H1 (cell line): ENCODE measurements around the gene GPR160. TPM values are rescaled to one million over a fixed set of nuclear protein-coding genes. Genes with fewer than 3 reads are reported as not detected.

Experiments used
- CTCF ChIA-PET: fragments of 300-600 bp; sonication (Branson Sonifier 250); formaldehyde crosslinking; loops from one replicate; lab custom pipeline; 2021; ENCODE audit not compliant: partially characterized antibody; lab: Charles Lee
- POLR2A ChIA-PET: fragments of 300-600 bp; sonication (Branson Sonifier 250); formaldehyde crosslinking; loops from one replicate; lab custom pipeline; 2021; ENCODE audit warnings: inconsistent platforms; ENCODE audit not compliant: partially characterized antibody; lab: Charles Lee
- DNase-seq, 2 experiments: peaks; one replicate each; pipeline versions ENCODE4 v3.0.0 to v3.0.0-alpha.2; 2010 to 2022; ENCODE audit warnings: low spot score in 2 of 2, low read depth in 1 of 2, mixed read lengths in 1 of 2
- FAIRE-seq: peaks from 2 replicates; lab custom pipeline; 2011; peaks lifted over from hg19 to GRCh38; lab: Jason Lieb, UNC
- H2AFZ ChIP-seq: 2 replicates; pipeline ENCODE4 v1.8.1; 2012; ENCODE audit warnings: low read length, inconsistent platforms
- H2AK5ac ChIP-seq: 2 replicates; pipeline ENCODE4 v1.6.1; 2013; ENCODE audit warnings: low read depth, low read length
- H2BK120ac ChIP-seq: replicated peaks from 2 replicates; pipeline ENCODE3; 2013; ENCODE audit warnings: low read depth, low read length, inconsistent platforms
- H2BK12ac ChIP-seq: 2 replicates; pipeline ENCODE4 v1.6.1; 2013; ENCODE audit warnings: low read depth, low read length
- H2BK15ac ChIP-seq: 2 replicates; pipeline ENCODE4 v1.6.1; 2013; ENCODE audit warnings: low read length
- H2BK20ac ChIP-seq: 2 replicates; pipeline ENCODE4 v1.6.1; 2013; ENCODE audit warnings: low read length
- H2BK5ac ChIP-seq: 2 replicates; pipeline ENCODE4 v1.6.1; 2013; ENCODE audit warnings: low read depth, low read length
- H3K14ac ChIP-seq: 2 replicates; pipeline ENCODE4 v1.6.1; 2013; ENCODE audit warnings: inconsistent platforms; ENCODE audit not compliant: insufficient read length
- H3K18ac ChIP-seq: 2 replicates; pipeline ENCODE4 v1.6.1; 2013; ENCODE audit warnings: low read length; ENCODE audit errors: extremely low read depth
- H3K23ac ChIP-seq: 2 replicates; pipeline ENCODE4 v1.6.1; 2013; ENCODE audit warnings: inconsistent platforms; ENCODE audit not compliant: insufficient read length
- H3K23me2 ChIP-seq: 2 replicates; pipeline ENCODE4 v1.6.1; 2013; ENCODE audit warnings: low read depth, low read length
- H3K27ac ChIP-seq: 2 replicates; pipeline ENCODE4 v1.6.1; 2011; ENCODE audit warnings: low read depth, low read length, inconsistent platforms
- H3K27me3 ChIP-seq, 4 experiments: replicated peaks in 1 of 4; 1 replicate in 1 of 4; 2 replicates in 3 of 4; pipeline versions ENCODE4 v1.6.1 to v1.8.1; 2011 to 2013; ENCODE audit warnings: low read length in 3 of 4, mild to moderate bottlenecking in 3 of 4, inconsistent platforms in 2 of 4, mixed read lengths in 2 of 4, moderate library complexity in 1 of 4; ENCODE audit not compliant: control insufficient read depth in 3 of 4, insufficient read depth in 3 of 4; ENCODE audit errors: extremely low read depth in 1 of 4
- H3K36me3 ChIP-seq, 4 experiments: 2 replicates each; pipeline versions ENCODE4 v1.6.1 to v1.8.1; 2011 to 2013; ENCODE audit warnings: mild to moderate bottlenecking in 4 of 4, low read length in 3 of 4, moderate library complexity in 2 of 4, control low read depth in 1 of 4, inconsistent platforms in 1 of 4; ENCODE audit not compliant: insufficient read depth in 4 of 4, control insufficient read depth in 2 of 4
- H3K4ac ChIP-seq: replicated peaks from 2 replicates; pipeline ENCODE3; 2013; ENCODE audit warnings: low read length, low read depth, mixed read lengths, inconsistent platforms; ENCODE audit not compliant: insufficient read length
- H3K4me1 ChIP-seq, 4 experiments: replicated peaks in 1 of 4; 1 replicate in 1 of 4; 2 replicates in 3 of 4; pipeline versions ENCODE4 v1.6.1 to v1.8.1; 2011 to 2013; ENCODE audit warnings: low read length in 3 of 4, inconsistent platforms in 2 of 4, mixed read lengths in 1 of 4; ENCODE audit not compliant: insufficient read depth in 4 of 4, control insufficient read depth in 3 of 4
- H3K4me2 ChIP-seq, 2 experiments: 2 replicates each; pipeline versions ENCODE4 v1.6.1 to v1.8.1; 2011 to 2013; ENCODE audit warnings: low read depth in 2 of 2, low read length in 2 of 2, control low read depth in 1 of 2, inconsistent platforms in 1 of 2, mild to moderate bottlenecking in 1 of 2; ENCODE audit not compliant: insufficient read depth in 1 of 2
- H3K4me3 ChIP-seq, 4 experiments: fragments of 200-600, 300-600 bp in 1 of 4; sonication (generic), shearing (Covaris generic), sonication (Bioruptor Twin) in 1 of 4; 2 replicates each; pipeline versions ENCODE4 v1.5.1 to v1.8.1; 2011 to 2016; ENCODE audit warnings: low read length in 4 of 4, low read depth in 3 of 4, control low read depth in 2 of 4, inconsistent platforms in 2 of 4, mild to moderate bottlenecking in 2 of 4, mixed read lengths in 1 of 4, moderate library complexity in 1 of 4; ENCODE audit not compliant: insufficient read depth in 2 of 4; ENCODE audit errors: extremely low read depth in 1 of 4
- H3K56ac ChIP-seq: replicated peaks from 2 replicates; pipeline ENCODE3; 2013; ENCODE audit warnings: low read depth, mild to moderate bottlenecking, mixed read lengths, low read length, inconsistent platforms; ENCODE audit not compliant: insufficient read length
- H3K79me1 ChIP-seq: 2 replicates; pipeline ENCODE4 v1.6.1; 2013; ENCODE audit warnings: low read depth, low read length, control low read depth
- H3K79me2 ChIP-seq, 2 experiments: 2 replicates each; pipeline versions ENCODE4 v1.6.1 to v1.8.1; 2012 to 2013; ENCODE audit warnings: low read length in 2 of 2, mild to moderate bottlenecking in 2 of 2, inconsistent platforms in 1 of 2; ENCODE audit not compliant: insufficient read depth in 2 of 2, control insufficient read depth in 1 of 2
- H3K9ac ChIP-seq, 4 experiments: replicated peaks in 1 of 4; 1 replicate in 1 of 4; 2 replicates in 3 of 4; pipeline versions ENCODE4 v1.6.1 to v1.8.1; 2011 to 2013; ENCODE audit warnings: low read depth in 3 of 4, low read length in 3 of 4, control low read depth in 2 of 4, mild to moderate bottlenecking in 2 of 4, moderate library complexity in 2 of 4, inconsistent platforms in 1 of 4; ENCODE audit errors: extremely low read depth in 1 of 4
- H3K9me3 ChIP-seq, 2 experiments: 2 replicates each; pipeline versions ENCODE4 v1.6.1 to v1.8.1; 2012 to 2013; ENCODE audit warnings: mild to moderate bottlenecking in 2 of 2, moderate library complexity in 2 of 2, control low read depth in 1 of 2, inconsistent platforms in 1 of 2, low read depth in 1 of 2, low read length in 1 of 2, mixed read lengths in 1 of 2; ENCODE audit not compliant: insufficient read depth in 2 of 2
- H4K20me1 ChIP-seq, 2 experiments: replicated peaks in 1 of 2; 2 replicates each; pipeline versions ENCODE3 to v1.8.1; 2011 to 2013; ENCODE audit warnings: inconsistent platforms in 2 of 2, low read length in 2 of 2, mild to moderate bottlenecking in 1 of 2; ENCODE audit not compliant: insufficient read depth in 2 of 2, control insufficient read depth in 1 of 2
- H4K5ac ChIP-seq: 2 replicates; pipeline ENCODE4 v1.6.1; 2013; ENCODE audit warnings: low read length, low read depth, mixed read lengths, inconsistent platforms; ENCODE audit not compliant: insufficient read length
- H4K8ac ChIP-seq: 2 replicates; pipeline ENCODE4 v1.8.0; 2013; ENCODE audit warnings: mild to moderate bottlenecking, moderate library complexity, low read length, inconsistent platforms; ENCODE audit not compliant: insufficient read depth; ENCODE audit errors: extremely low read depth
- H4K91ac ChIP-seq: replicated peaks from 2 replicates; pipeline ENCODE3; 2013; ENCODE audit warnings: low read length, mixed read lengths, inconsistent platforms; ENCODE audit not compliant: insufficient read length
- ASH2L ChIP-seq: fragments of 200-600, 300-600 bp; sonication (generic); IDR thresholded peaks from one replicate; pipeline ENCODE4 v1.7.1; 2017; ENCODE audit warnings: low read length
- WGBS, 2 experiments: shearing (Covaris generic) in 1 of 2; methylation state at CpG; one replicate each; pipeline versions ENCODE4 v1.1.6 to v1.1.7; 2013 to 2015; ENCODE audit warnings: low lambda C conversion rate in 2 of 2, mixed read lengths in 2 of 2, inconsistent platforms in 1 of 2, low coverage in 1 of 2, missing lambda C conversion rate in 1 of 2; ENCODE audit not compliant: insufficient replicate concordance in 2 of 2, insufficient coverage in 1 of 2, insufficient read length in 1 of 2; ENCODE audit errors: extremely low coverage in 1 of 2, missing lambda C conversion rate in 1 of 2; 5-methylcytosine and 5-hydroxymethylcytosine counted together
- polyA plus RNA-seq, 7 experiments: library from polyadenylated mRNA; depleted of rRNA in 3 of 7; stranded (reverse) in 5 of 7; unstranded in 2 of 7; fragments of >200 nt in 5 of 7; fragments of 200-250 nt in 2 of 7; gene quantifications; 1 replicate in 5 of 7; 2 replicates in 1 of 7; 4 replicates in 1 of 7; pipeline versions ENCODE4 v1.2.1 to v1.2.3, GENCODE V29; 2011 to 2013; ENCODE audit warnings: missing spikeins in 2 of 7, mixed read lengths in 2 of 7
- total RNA-seq: library from RNA; stranded (reverse); fragmentation: NEBNext Ultra II Directional; extraction: Animal tissue kit (Norgen Biotek cat#: 25700); gene quantifications from 2 replicates; pipeline ENCODE4 v1.2.1, GENCODE V29; 2021
- TF ChIP-seq, protein P1 (sequence below): IDR thresholded peaks from 2 replicates; pipeline ENCODE4 v1.6.1; 2012; ENCODE audit warnings: low read length, inconsistent platforms

GPR160 gene
- total and polyA plus RNA-seq, 2 of the 8 experiments (the other 6 are each of a cell fraction or from before 2014, with no cell fraction given): 14.3 to 16.6 TPM

GRCh38 chr3:170077361-170077760 lies 39.6 kb downstream of the GPR160 start:
- no peaks in the 10 kb centered on the region for H3K23me2 ChIP-seq
- H2BK120ac ChIP-seq: no peak overlapping the region
- no peak overlapping the region for H2AK5ac ChIP-seq
- no peaks in the 10 kb centered on the region for H3K27me3 ChIP-seq
- no peak overlapping the region for H2AFZ ChIP-seq
- H3K4ac ChIP-seq: no peak overlapping the region
- FAIRE-seq (no peak), DNase-seq (no peak)
- 90% methylated on average over 10 of the region's 10 CpGs; no CpG with 5 or more reads in 1 of the 2 experiments for WGBS, 2 experiments
- TF ChIP-seq, protein P1, sequence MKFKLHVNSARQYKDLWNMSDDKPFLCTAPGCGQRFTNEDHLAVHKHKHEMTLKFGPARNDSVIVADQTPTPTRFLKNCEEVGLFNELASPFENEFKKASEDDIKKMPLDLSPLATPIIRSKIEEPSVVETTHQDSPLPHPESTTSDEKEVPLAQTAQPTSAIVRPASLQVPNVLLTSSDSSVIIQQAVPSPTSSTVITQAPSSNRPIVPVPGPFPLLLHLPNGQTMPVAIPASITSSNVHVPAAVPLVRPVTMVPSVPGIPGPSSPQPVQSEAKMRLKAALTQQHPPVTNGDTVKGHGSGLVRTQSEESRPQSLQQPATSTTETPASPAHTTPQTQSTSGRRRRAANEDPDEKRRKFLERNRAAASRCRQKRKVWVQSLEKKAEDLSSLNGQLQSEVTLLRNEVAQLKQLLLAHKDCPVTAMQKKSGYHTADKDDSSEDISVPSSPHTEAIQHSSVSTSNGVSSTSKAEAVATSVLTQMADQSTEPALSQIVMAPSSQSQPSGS: no peak
- TF ChIP-seq ASH2L: no peak
- H3K4me1 ChIP-seq: peaks cover 0 to 2% (median 0%) of the 10 kb centered on the region in 4 experiments; a peak in 1 of 7 replicates
- no peak overlapping the region for H2BK5ac ChIP-seq
- H3K56ac ChIP-seq: no peak overlapping the region
- POLR2A ChIA-PET: no interaction called here
- no peaks in the 10 kb centered on the region for H4K20me1 ChIP-seq
- no peak overlapping the region for H3K27ac ChIP-seq
- no peak overlapping the region for H3K18ac ChIP-seq
- H2BK15ac ChIP-seq: no peak overlapping the region
- H3K4me3 ChIP-seq: no peak overlapping the region
- H4K5ac ChIP-seq: no peak overlapping the region
- H3K36me3 ChIP-seq: no peaks in the 10 kb centered on the region
- H2BK12ac ChIP-seq: no peak overlapping the region
- no peak overlapping the region for H3K14ac ChIP-seq
- H2BK20ac ChIP-seq: no peak overlapping the region
- H3K9ac ChIP-seq: no peak overlapping the region
- no peaks in the 10 kb centered on the region for H3K79me2 ChIP-seq
- H3K23ac ChIP-seq: no peak overlapping the region
- no peak overlapping the region for H3K4me2 ChIP-seq
- CTCF ChIA-PET: interaction anchor here (0.6 to 4.5 kb wide), 15 partner anchors 10 to 333 kb away, joined by 3 to 34 read pairs (median 3); no protein-coding TSS in a partner anchor
- no peak overlapping the region for H4K8ac ChIP-seq
- H3K79me1 ChIP-seq: no peaks in the 10 kb centered on the region
- H4K91ac ChIP-seq: no peak overlapping the region
- no peaks in the 10 kb centered on the region for H3K9me3 ChIP-seq
